ENCODE measurements around the gene ATRIP. TPM values are rescaled to one million over a fixed set of nuclear protein-coding genes. Genes with fewer than 3 reads are reported as not detected.

Gene ATRIP
- total RNA-seq, 2 donors from 2014 or later, result 7.6 to 9.3 TPM

- peak overlapping the region; percentile 88 for H3K4me3 Mint-ChIP-seq
- peaks cover 48% of the 10 kb centered on the region for H3K4me1 Mint-ChIP-seq
- no peaks in the 10 kb centered on the region for H3K27me3 Mint-ChIP-seq
- no peaks in the 10 kb centered on the region for H3K36me3 Mint-ChIP-seq (ENCODE audit: low read depth)
- ATAC-seq (no peak), DNase-seq (no peak)
- H3K9me3 ChIP-seq (ENCODE audit: control insufficient read depth, low read length, poor library complexity, severe bottlenecking), result no peaks in the 10 kb centered on the region
- peak overlapping the region; percentile 67 for H3K27ac Mint-ChIP-seq
Measured at GRCh38 chr3:48505146-48505545, 58.6 kb downstream of the ATRIP start.

DNA sequence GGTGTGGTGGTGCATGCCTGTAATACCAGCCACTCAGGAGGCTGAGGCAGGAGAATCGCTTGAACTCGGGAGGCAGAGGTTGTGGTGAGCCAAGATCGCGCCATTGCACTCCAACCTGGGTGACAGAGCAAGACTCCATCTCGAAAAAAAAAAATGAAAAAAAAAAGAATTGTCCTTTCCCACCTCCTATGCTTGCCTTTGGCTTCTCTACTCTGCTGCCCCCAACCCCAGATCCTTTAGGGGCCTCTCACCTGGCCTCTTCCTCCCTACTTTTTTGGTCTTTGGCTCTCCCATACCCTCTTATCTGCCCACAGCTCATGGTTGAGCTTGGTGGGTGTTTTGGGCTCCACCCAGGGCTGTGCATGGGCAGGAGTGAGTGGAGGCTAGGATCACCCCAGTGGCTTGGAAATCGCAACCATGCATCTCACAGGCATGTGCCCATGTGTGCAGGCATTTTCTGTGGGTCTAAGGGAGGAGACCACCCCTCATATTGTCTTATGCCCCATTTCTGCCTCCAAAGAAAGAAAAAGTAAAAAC lies 59.5 kb downstream of the ATRIP start:
- DNase-seq (no peak), ATAC-seq (no peak)
- peak overlapping the region; percentile 67 for H3K27ac Mint-ChIP-seq
- H3K27me3 Mint-ChIP-seq, result no peaks in the 10 kb centered on the region
- H3K9me3 ChIP-seq (ENCODE audit: control insufficient read depth, low read length, poor library complexity, severe bottlenecking), result no peaks in the 10 kb centered on the region
- peaks cover 45% of the 10 kb centered on the region for H3K4me1 Mint-ChIP-seq
- H3K4me3 Mint-ChIP-seq, result no peak overlapping the region
- H3K36me3 Mint-ChIP-seq (ENCODE audit: low read depth), result no peaks in the 10 kb centered on the region

GRCh38 chr3:48507256-48508061 lies 60.9 kb downstream of the ATRIP start:
- DNase-seq (peak; percentile 51 to 64 (median 58)), ATAC-seq (peak; percentile 90)
- no peaks in the 10 kb centered on the region for H3K27me3 Mint-ChIP-seq
- H3K4me1 Mint-ChIP-seq, result peaks cover 43% of the 10 kb centered on the region
- no peaks in the 10 kb centered on the region for H3K9me3 ChIP-seq (ENCODE audit: control insufficient read depth, low read length, poor library complexity, severe bottlenecking)
- H3K27ac Mint-ChIP-seq, result peak overlapping the region; percentile 65
- peak overlapping the region; percentile 55 for H3K4me3 Mint-ChIP-seq
- H3K36me3 Mint-ChIP-seq (ENCODE audit: low read depth), result no peaks in the 10 kb centered on the region

GRCh38 chr3:48511551-48511950 lies 65.0 kb downstream of the ATRIP start:
- Mint-ChIP-seq H3K27ac (peak overlapping the region; percentile 72), H3K4me1 (peaks cover 48% of the 10 kb centered on the region), H3K4me3 (no peak overlapping the region), H3K36me3 (ENCODE audit: low read depth) (no peaks in the 10 kb centered on the region), H3K27me3 (no peaks in the 10 kb centered on the region)
- ATAC-seq (no peak), DNase-seq (no peak)
- H3K9me3 ChIP-seq (ENCODE audit: control insufficient read depth, low read length, poor library complexity, severe bottlenecking), result no peaks in the 10 kb centered on the region

DNA sequence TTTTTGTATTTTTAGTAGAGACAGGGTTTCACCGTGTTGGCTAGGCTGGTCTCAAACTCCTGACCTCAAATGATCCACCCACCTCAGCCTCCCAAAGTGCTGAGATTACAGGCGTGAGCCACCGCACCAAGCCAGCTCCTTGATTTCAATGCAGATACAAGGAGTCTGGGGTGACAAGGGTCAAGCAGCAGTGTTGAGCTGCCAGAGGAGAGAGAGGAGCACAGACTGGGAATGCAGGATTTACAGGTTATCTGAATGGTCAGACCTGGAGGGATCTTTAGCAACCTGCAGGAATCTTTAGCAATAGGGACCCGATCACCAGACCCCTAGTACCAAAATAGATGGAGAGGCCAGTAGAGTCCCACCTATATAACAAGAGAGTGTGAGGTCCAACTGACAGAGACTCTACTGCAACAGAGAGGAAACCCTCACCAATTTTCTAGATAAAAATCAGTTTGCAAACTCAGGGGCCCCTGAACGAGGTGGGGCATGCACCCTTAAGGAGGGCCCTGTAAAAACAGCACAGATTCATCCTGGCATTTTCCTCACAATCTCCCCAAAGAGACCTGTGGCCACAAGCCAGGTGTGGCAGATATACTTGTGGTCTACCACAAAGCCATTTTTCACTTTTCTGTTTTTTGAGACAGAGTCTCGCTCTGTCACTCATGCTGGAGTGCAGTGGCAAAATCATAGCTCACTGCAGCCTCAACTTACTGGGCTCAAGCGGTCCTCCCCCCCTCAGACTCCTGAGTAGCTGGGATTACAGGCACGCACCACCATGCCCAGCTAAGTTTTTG lies 68.1 kb downstream of the ATRIP start:
- DNase-seq (no peak), ATAC-seq (peak; percentile 77)
- Mint-ChIP-seq H3K27me3 (no peaks in the 10 kb centered on the region), H3K4me1 (peaks cover 59% of the 10 kb centered on the region), H3K4me3 (peak overlapping the region; percentile 76), H3K27ac (peak overlapping the region; percentile 19), H3K36me3 (ENCODE audit: low read depth) (no peaks in the 10 kb centered on the region)
- H3K9me3 ChIP-seq (ENCODE audit: control insufficient read depth, low read length, poor library complexity, severe bottlenecking), result no peaks in the 10 kb centered on the region

Other genes starting within 250 kb of the ATRIP start
- not detected for gene CAMP, start 223.2 kb upstream of the ATRIP start, total RNA-seq
- 10 to 100 TPM; 31.0 to 35.4 TPM for gene ZNF589, start 205.6 kb upstream of the ATRIP start, total RNA-seq
- 10 to 100 TPM; 13.4 to 17.0 TPM for gene NME6, start 145.4 kb upstream of the ATRIP start, total RNA-seq
- not detected for gene SPINK8, start 113.1 kb upstream of the ATRIP start, total RNA-seq
- not detected for gene FBXW12, start 74.5 kb upstream of the ATRIP start, total RNA-seq
- gene PLXNB1, start 16.7 kb upstream of the ATRIP start, total RNA-seq, result 1 to 10 TPM; 2.4 to 4.1 TPM
- gene CCDC51, start 6.6 kb upstream of the ATRIP start, total RNA-seq, result 1 to 10 TPM; 4.1 TPM
- gene TMA7, start 6.5 kb upstream of the ATRIP start, total RNA-seq, result 100 to 1,000 TPM; 226 to 233 TPM
- 100 to 1,000 TPM; 148 to 188 TPM for gene SHISA5, start 57.4 kb downstream of the ATRIP start, total RNA-seq
- gene PFKFB4, start 110.1 kb downstream of the ATRIP start, total RNA-seq, result 1 to 10 TPM; 1.6 to 3.3 TPM
- gene UCN2, start 117.0 kb downstream of the ATRIP start, total RNA-seq, result not detected
- gene COL7A1, start 148.6 kb downstream of the ATRIP start, total RNA-seq, result under 1 TPM; 0.73 to 0.94 TPM
- 10 to 100 TPM; 86.1 to 92.1 TPM for gene UQCRC1, start 162.9 kb downstream of the ATRIP start, total RNA-seq
- under 1 TPM in 1 of 2 donors, not detected in 1; 0.55 TPM for gene TMEM89, start 175.0 kb downstream of the ATRIP start, total RNA-seq
- gene SLC26A6, start 188.7 kb downstream of the ATRIP start, total RNA-seq, result 10 to 100 TPM; 16.4 to 22.1 TPM
- 1 to 10 TPM; 6.0 to 6.9 TPM for gene CELSR3, start 216.1 kb downstream of the ATRIP start, total RNA-seq
- 10 to 100 TPM; 14.6 to 17.2 TPM for gene NCKIPSD, start 239.2 kb downstream of the ATRIP start, total RNA-seq